ENCODE measurements around the gene ST6GALNAC1. TPM values are rescaled to one million over a fixed set of nuclear protein-coding genes. Genes with fewer than 3 reads are reported as not detected.

The ST6GALNAC1 gene
- total RNA-seq, 1 experiment from 2014 or later, result not detected

DNA sequence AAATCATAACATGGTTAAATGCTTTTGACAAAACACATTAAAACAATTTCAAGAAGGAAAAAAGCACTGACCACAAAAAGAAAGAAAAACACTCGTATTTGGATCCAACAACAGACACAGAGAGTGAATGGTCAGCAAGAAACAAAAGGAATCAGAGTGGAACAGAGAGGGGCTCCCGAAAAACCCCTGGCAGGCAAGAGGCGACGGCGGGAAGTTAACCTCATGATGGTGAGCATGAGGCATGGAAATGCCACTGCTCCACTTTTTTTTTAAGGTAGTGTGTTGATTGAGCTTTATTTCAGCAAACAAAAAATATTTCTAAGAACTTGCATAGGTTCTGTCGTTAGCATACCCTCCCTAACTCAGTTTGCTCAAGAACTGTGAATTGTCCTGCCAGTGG, 32.1 kb upstream of the ST6GALNAC1 start:
- H3K4me3 ChIP-seq (ENCODE audit: low read depth, low read length, poor library complexity, severe bottlenecking), result no peak overlapping the region
- intact Hi-C loops (cut with micrococcal nuclease; ENCODE audit: unreplicated experiment), result no loop called here
- ChIA-PET CTCF (no interaction called here), POLR2A (ENCODE audit: low non-redundant PET) (no interaction called here)
- no peak for DNase-seq (ENCODE audit: low spot score)
- H3K27me3 ChIP-seq (replicated peaks; ENCODE audit: insufficient read depth, low read depth, low read length, poor library complexity), result no peaks in the 10 kb centered on the region
- TF ChIP-seq, protein P1, sequence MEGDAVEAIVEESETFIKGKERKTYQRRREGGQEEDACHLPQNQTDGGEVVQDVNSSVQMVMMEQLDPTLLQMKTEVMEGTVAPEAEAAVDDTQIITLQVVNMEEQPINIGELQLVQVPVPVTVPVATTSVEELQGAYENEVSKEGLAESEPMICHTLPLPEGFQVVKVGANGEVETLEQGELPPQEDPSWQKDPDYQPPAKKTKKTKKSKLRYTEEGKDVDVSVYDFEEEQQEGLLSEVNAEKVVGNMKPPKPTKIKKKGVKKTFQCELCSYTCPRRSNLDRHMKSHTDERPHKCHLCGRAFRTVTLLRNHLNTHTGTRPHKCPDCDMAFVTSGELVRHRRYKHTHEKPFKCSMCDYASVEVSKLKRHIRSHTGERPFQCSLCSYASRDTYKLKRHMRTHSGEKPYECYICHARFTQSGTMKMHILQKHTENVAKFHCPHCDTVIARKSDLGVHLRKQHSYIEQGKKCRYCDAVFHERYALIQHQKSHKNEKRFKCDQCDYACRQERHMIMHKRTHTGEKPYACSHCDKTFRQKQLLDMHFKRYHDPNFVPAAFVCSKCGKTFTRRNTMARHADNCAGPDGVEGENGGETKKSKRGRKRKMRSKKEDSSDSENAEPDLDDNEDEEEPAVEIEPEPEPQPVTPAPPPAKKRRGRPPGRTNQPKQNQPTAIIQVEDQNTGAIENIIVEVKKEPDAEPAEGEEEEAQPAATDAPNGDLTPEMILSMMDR (conservative IDR thresholded peaks at IDR 0.05; ENCODE audit: low read depth, low read length), result no peak
- TF ChIP-seq EZH2 (IDR thresholded peaks at IDR 0.05; ENCODE audit: borderline replicate concordance, low read depth, low read length, poor library complexity, severe bottlenecking), result no peak
- H3K36me3 ChIP-seq (ENCODE audit: insufficient read depth, low read length, poor library complexity, severe bottlenecking), result no peaks in the 10 kb centered on the region
- no peaks in the 10 kb centered on the region for H3K9me3 ChIP-seq (ENCODE audit: low read depth, low read length, poor library complexity, severe bottlenecking)
- BruUV-seq (replicated peaks), result no TSS peak
- H3K4me1 ChIP-seq (ENCODE audit: insufficient read depth, low read length, poor library complexity, severe bottlenecking), result peaks cover 14% of the 10 kb centered on the region
- H3K27ac ChIP-seq (ENCODE audit: low read depth, low read length, poor library complexity, severe bottlenecking), result no peak overlapping the region

DNA sequence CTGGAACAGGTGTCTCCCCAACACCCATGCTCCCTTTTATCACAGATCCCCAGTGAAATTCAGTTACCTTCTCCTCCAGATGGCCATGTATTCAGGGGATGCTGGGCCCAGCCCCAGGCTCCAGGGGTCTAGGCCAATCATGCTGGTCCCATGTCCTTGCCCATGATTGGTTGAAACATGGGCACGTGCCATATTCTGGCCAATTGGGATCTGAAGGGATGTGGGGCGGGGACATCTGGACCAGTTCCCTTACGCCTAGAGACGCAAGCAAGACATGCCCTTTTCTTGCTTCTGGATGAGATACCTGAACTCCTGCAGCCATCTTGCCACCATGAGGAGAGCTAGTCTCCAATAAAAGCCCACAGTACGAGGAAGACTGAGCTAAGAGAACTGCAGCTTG, 31.0 kb upstream of the ST6GALNAC1 start:
- CTCF ChIA-PET, result no interaction called here
- no TSS peak for BruUV-seq (replicated peaks)

DNA sequence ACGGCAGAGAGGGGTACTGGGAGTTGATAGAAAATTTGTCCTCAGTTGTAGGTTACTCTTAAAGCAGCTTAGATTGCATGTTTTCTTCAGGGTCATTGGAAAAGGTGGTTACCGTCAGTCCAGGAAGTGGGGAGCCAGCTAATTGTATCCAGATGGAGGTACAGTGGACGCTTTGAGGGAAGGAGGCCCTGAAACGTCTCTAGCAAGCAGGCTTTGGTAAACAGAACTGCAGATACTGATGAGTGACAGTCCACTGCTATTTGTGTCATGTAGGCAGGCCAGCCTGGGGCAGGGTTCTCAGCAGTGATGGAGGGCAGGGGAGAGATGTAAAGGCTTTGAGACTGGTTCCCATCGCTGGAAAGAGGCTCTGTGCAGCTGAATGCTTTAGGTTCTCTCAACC, 30.2 kb upstream of the ST6GALNAC1 start:
- CTCF ChIA-PET, result no interaction called here
- TF ChIP-seq EZH2 (IDR thresholded peaks at IDR 0.05; ENCODE audit: borderline replicate concordance, low read depth, low read length, poor library complexity, severe bottlenecking), result no peak
- TF ChIP-seq, protein P1 (conservative IDR thresholded peaks at IDR 0.05; ENCODE audit: low read depth, low read length), result no peak
- POLR2A ChIA-PET (ENCODE audit: low non-redundant PET), result no interaction called here
- H3K36me3 ChIP-seq (ENCODE audit: insufficient read depth, low read length, poor library complexity, severe bottlenecking), result no peaks in the 10 kb centered on the region
- no peak overlapping the region for H3K27ac ChIP-seq (ENCODE audit: low read depth, low read length, poor library complexity, severe bottlenecking)
- no peak for DNase-seq (ENCODE audit: low spot score)
- no peaks in the 10 kb centered on the region for H3K9me3 ChIP-seq (ENCODE audit: low read depth, low read length, poor library complexity, severe bottlenecking)
- H3K4me3 ChIP-seq (ENCODE audit: low read depth, low read length, poor library complexity, severe bottlenecking), result no peak overlapping the region
- BruUV-seq (replicated peaks), result no TSS peak
- H3K27me3 ChIP-seq (replicated peaks; ENCODE audit: insufficient read depth, low read depth, low read length, poor library complexity), result no peaks in the 10 kb centered on the region
- peaks cover 16% of the 10 kb centered on the region for H3K4me1 ChIP-seq (ENCODE audit: insufficient read depth, low read length, poor library complexity, severe bottlenecking)
- intact Hi-C loops (cut with micrococcal nuclease; ENCODE audit: unreplicated experiment), result loop anchor here (5.0 kb wide), 1 partner anchor 116 kb away; no protein-coding TSS in a partner anchor

More for the DNA sequence above, 31.0 kb upstream of the ST6GALNAC1 start:
- intact Hi-C loops (cut with micrococcal nuclease; ENCODE audit: unreplicated experiment), result loop anchor here (5.0 kb wide), 1 partner anchor 117 kb away; no protein-coding TSS in a partner anchor
- Histone ChIP-seq H3K36me3 (ENCODE audit: insufficient read depth, low read length, poor library complexity, severe bottlenecking) (no peaks in the 10 kb centered on the region), H3K9me3 (ENCODE audit: low read depth, low read length, poor library complexity, severe bottlenecking) (no peaks in the 10 kb centered on the region), H3K4me3 (ENCODE audit: low read depth, low read length, poor library complexity, severe bottlenecking) (no peak overlapping the region), H3K4me1 (ENCODE audit: insufficient read depth, low read length, poor library complexity, severe bottlenecking) (peaks cover 16% of the 10 kb centered on the region), H3K27ac (ENCODE audit: low read depth, low read length, poor library complexity, severe bottlenecking) (no peak overlapping the region), H3K27me3 (replicated peaks; ENCODE audit: insufficient read depth, low read depth, low read length, poor library complexity) (no peaks in the 10 kb centered on the region)
- TF ChIP-seq, protein P1 (conservative IDR thresholded peaks at IDR 0.05; ENCODE audit: low read depth, low read length), result no peak
- TF ChIP-seq EZH2 (IDR thresholded peaks at IDR 0.05; ENCODE audit: borderline replicate concordance, low read depth, low read length, poor library complexity, severe bottlenecking), result no peak
- no peak for DNase-seq (ENCODE audit: low spot score)
- POLR2A ChIA-PET (ENCODE audit: low non-redundant PET), result no interaction called here

Data from A673 (cell line).